GM06990 (cell line): Measurements from ENCODE around the gene S100PBP.

Source experiments
- DNase-seq: peaks from one replicate; pipeline ENCODE4 v3.0.0-alpha.2; 2011; ENCODE audit not compliant: insufficient read length; ENCODE audit errors: extremely low read depth
- H3K27me3 ChIP-seq: replicated peaks from 2 replicates; pipeline ENCODE4 v1.6.0; 2011; ENCODE audit warnings: low read length; ENCODE audit not compliant: control insufficient read depth, insufficient read depth
- H3K36me3 ChIP-seq: 2 replicates; pipeline ENCODE4 v1.5.1; 2011; ENCODE audit warnings: low read length; ENCODE audit not compliant: control insufficient read depth, insufficient read depth
- H3K4me3 ChIP-seq: replicated peaks from 2 replicates; pipeline ENCODE4 v1.5.1; 2011; ENCODE audit warnings: low read depth, mild to moderate bottlenecking, control low read depth, low read length
- TF ChIP-seq, protein P1 (sequence below): IDR thresholded peaks from 2 replicates; pipeline ENCODE4 v1.5.1; 2011; ENCODE audit warnings: low read length, control low read depth, mild to moderate bottlenecking, inconsistent platforms; ENCODE audit not compliant: insufficient read depth, poor library complexity, severe bottlenecking

The S100PBP gene

DNA sequence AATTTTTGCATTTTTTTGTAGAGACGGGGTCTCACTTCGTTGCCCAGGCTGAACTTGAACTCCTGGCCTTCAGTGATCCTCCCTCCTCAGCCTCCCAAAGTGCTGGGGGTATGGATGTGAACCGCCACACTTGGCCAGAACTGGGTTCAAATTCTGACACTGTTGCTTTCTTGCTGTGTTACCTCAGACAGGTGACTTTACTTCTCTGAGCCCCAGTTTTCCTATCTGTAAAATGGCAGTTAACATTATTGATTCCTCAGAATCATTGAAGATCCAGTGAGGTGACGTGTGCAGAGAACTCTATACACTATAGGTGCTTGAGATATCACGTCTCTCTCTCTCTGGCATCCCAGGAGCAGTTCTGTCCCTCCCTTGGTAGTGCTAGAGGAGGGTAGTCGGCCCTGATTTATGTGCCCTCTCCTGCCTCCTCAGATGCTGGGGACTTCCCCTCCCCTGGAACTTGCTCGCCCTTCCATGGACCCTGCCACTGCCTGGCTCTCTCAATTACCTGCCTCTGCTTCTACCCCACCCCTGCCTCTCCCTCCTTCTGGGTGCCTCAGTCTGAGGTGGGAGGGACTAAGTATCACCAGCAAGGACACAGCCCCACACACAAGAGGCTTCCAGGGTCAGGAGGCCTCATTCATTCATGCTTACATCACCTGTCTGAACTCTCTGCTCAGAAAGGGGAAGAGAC, 66.0 kb downstream of the S100PBP start:
- Histone ChIP-seq H3K4me3 (no peak overlapping the region), H3K27me3 (peaks cover 4% of the 10 kb centered on the region), H3K36me3 (no peaks in the 10 kb centered on the region)
- TF ChIP-seq, protein P1, sequence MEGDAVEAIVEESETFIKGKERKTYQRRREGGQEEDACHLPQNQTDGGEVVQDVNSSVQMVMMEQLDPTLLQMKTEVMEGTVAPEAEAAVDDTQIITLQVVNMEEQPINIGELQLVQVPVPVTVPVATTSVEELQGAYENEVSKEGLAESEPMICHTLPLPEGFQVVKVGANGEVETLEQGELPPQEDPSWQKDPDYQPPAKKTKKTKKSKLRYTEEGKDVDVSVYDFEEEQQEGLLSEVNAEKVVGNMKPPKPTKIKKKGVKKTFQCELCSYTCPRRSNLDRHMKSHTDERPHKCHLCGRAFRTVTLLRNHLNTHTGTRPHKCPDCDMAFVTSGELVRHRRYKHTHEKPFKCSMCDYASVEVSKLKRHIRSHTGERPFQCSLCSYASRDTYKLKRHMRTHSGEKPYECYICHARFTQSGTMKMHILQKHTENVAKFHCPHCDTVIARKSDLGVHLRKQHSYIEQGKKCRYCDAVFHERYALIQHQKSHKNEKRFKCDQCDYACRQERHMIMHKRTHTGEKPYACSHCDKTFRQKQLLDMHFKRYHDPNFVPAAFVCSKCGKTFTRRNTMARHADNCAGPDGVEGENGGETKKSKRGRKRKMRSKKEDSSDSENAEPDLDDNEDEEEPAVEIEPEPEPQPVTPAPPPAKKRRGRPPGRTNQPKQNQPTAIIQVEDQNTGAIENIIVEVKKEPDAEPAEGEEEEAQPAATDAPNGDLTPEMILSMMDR, result no peak
- no peak for DNase-seq

DNA sequence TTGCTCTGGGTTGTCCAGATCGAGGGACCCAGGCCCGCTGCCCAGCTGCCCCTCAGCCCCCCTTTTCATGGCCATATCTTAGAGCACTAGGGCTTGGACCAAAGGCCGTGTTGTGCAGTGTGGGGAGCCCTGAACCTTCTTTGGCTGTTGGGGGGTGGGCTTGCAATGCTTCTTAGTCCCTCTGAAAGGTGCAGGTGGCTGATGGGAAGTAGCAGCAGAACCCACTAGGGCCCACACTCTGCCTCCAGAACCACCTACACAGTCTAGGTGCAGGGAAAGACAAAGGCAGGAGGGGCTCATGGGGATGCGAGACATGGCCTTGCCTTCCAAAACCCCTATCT, 66.5 kb downstream of the S100PBP start:
- Histone ChIP-seq H3K36me3 (no peaks in the 10 kb centered on the region), H3K4me3 (no peak overlapping the region), H3K27me3 (peaks cover 4% of the 10 kb centered on the region)
- TF ChIP-seq, protein P1, result no peak
- DNase-seq, result no peak

DNA sequence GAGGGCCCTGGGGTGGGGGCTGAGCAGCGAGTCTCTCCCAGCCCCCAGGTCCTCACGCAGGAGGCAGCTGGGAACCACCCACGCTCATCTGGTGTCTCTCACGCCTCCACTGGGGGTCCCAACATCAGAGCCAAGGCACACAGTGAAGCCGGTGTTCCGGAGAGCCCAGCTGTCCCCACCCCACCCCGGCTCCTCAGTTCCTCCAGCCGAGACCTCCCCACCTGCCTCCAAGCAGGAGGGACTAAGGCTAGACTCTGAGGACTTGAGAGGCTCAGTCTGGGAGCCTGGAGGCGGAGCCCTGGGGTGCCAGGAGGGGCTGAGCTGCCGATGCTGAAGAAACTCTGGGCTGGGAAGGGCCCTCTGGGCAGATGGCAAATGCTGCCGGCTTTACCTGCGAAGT, 67.3 kb downstream of the S100PBP start:
- no peaks in the 10 kb centered on the region for H3K36me3 ChIP-seq
- DNase-seq, result no peak
- TF ChIP-seq, protein P1, result no peak
- H3K27me3 ChIP-seq, result peaks cover 4% of the 10 kb centered on the region
- no peak overlapping the region for H3K4me3 ChIP-seq

DNA sequence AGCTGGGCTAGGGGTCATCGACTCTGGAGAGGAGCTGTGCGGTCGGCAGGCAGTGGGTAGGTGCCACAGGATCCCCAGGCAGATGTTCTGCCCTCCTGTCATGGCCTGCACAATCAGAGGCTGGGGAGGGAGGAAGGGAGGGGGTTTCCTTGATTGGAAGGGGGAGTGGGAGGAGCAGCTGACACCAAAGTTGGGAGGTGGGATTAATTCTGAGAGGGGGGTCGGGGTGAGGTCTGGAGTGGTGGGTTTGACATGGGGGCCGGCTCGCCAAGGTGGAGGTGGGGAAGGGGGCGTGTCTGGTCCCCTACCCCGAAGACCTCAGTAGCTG, 68.2 kb downstream of the S100PBP start:
- DNase-seq, result no peak
- no peaks in the 10 kb centered on the region for H3K36me3 ChIP-seq
- peaks cover 5% of the 10 kb centered on the region for H3K27me3 ChIP-seq
- TF ChIP-seq, protein P1, result no peak
- no peak overlapping the region for H3K4me3 ChIP-seq

DNA sequence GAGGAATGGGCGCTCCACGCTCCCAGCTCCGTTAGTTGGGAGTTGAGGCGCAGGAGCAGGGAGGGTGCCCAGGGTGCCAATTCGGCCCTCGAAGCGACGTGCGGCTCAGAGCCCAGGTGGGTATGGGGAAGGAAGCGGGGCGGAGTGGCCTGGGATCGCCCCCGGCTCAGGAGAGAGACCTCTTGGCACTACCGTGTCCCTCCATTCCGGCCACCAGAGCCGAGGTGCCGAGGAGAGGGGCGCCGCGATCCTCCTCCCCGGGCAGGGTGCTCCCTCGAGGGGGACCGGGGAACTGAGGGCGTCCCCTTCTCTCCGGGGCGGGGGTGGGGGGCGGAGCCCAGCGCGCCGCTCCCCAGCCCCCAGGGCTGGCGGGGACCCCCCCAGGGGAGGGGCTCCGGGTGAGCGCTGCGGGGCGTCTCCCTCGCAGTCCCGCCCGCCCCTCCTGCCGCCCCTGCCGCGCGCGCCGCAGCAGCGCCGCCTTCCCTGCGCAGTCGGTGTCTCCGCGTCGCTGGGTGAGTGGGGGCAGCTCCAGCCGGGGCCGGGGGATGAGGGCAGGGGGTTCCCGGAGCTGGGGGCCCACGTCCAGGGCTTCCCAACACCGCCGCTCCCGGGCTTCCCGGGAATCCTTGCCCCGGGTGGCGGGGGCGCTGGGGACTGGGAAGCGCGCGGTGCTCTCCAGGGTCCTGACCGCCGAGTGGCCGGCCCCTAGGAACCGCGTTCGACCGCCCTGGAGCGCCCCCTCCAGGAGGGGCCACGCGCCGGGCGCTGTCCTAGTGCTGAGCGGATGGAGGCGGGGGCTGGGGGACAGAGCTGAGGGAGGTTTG, 68.8 kb downstream of the S100PBP start, which contains the start of gene HPCA:
TSS of gene HPCA (plus strand) at position 488 of the 824 bp plus-strand sequence. CDS start 2,408 bp downstream, outside the sequence.
- no peak within 1 kb of the TSS for H3K4me3 ChIP-seq
- TF ChIP-seq, protein P1, result peak; percentile 33
- peaks cover 5% of the 10 kb centered on the region for H3K27me3 ChIP-seq
- H3K36me3 ChIP-seq, result no peaks in the 10 kb centered on the region
- no peak for DNase-seq
